Lung (tissue), 12 donors: ENCODE results near the gene SHMT2. TPM values are rescaled to one million over a fixed set of nuclear protein-coding genes. Genes with fewer than 3 reads are reported as not detected.

Experiments used
- ATAC-seq: fragments of 200-7000 bp; cut with Tn5 transposase; one replicate; pipeline ENCODE4 v1.9.1; 2020; ENCODE audit warnings: moderate number of reproducible peaks; ENCODE audit not compliant: insufficient read depth, low FRiP score
- DNase-seq, 3 donors: peaks; one replicate each; pipeline ENCODE4 v3.0.0-alpha.2; 2013 to 2017
- H3K27ac ChIP-seq, 2 donors: one replicate each; pipeline ENCODE4 v1.5.1; 2013; ENCODE audit warnings: mild to moderate bottlenecking in 2 of 2, moderate library complexity in 2 of 2, control low read depth in 1 of 2, inconsistent platforms in 1 of 2, low read depth in 1 of 2, low read length in 1 of 2
- H3K27me3 ChIP-seq, 3 donors: one replicate each; pipeline ENCODE4 v1.5.1; 2013; ENCODE audit warnings: low read length in 2 of 3; ENCODE audit not compliant: control insufficient read depth in 3 of 3, insufficient read depth in 3 of 3
- H3K36me3 ChIP-seq, 4 donors: one replicate each; pipeline ENCODE4 v1.5.1; 2013; ENCODE audit warnings: low read length in 4 of 4, mild to moderate bottlenecking in 1 of 4, moderate library complexity in 1 of 4; ENCODE audit not compliant: control insufficient read depth in 4 of 4, insufficient read depth in 4 of 4
- H3K4me1 ChIP-seq, 5 donors: one replicate each; pipeline ENCODE4 v1.5.1; 2013; ENCODE audit warnings: low read length in 5 of 5, mild to moderate bottlenecking in 2 of 5, moderate library complexity in 1 of 5; ENCODE audit not compliant: control insufficient read depth in 5 of 5, insufficient read depth in 5 of 5
- H3K4me3 ChIP-seq: one replicate; pipeline ENCODE4 v1.5.1; 2013; ENCODE audit warnings: mild to moderate bottlenecking, control low read depth, moderate library complexity
- H3K9ac ChIP-seq, 2 donors: one replicate each; pipeline ENCODE4 v1.5.1; 2013; ENCODE audit warnings: low read length in 2 of 2, control low read depth in 1 of 2; ENCODE audit not compliant: insufficient read depth in 1 of 2
- H3K9me3 ChIP-seq, 4 donors: one replicate each; pipeline ENCODE4 v1.5.1; 2013; ENCODE audit warnings: low read length in 3 of 4, mild to moderate bottlenecking in 1 of 4, moderate library complexity in 1 of 4; ENCODE audit not compliant: control insufficient read depth in 4 of 4, insufficient read depth in 3 of 4
- CTCF ChIP-seq: IDR thresholded peaks from 2 replicates; pipeline ENCODE4 v1.5.1; 2012; ENCODE audit warnings: mild to moderate bottlenecking; ENCODE audit errors: control extremely low read depth, extremely low read depth
- WGBS, 2 donors: extraction: QIAGEN DNeasy Blood & Tissue Kit; methylation state at CpG; one replicate each; pipeline ENCODE4 v1.1.7; 2013; 5-methylcytosine and 5-hydroxymethylcytosine counted together
- polyA plus RNA-seq, 2 donors: library from polyadenylated mRNA; stranded (reverse); fragments of 200-250 nt; gene quantifications; one replicate each; pipeline ENCODE4 v1.2.1, GENCODE V29; 2013
- total RNA-seq, 2 donors: library from RNA; depleted of rRNA in 1 of 2; stranded (reverse); fragments of >200 nt in 1 of 2; gene quantifications; one replicate each; pipeline ENCODE4 v1.2.1, GENCODE V29; 2014 to 2021
- donor health status: control.
- donor health status: control.
- donor health status: Bipolar disorder and iron deficiency.
- donor health status: healthy.
- donor health status: DM: yes; HTN: yes; CAD: no.

Gene SHMT2
- total and polyA plus RNA-seq, 4 donors, result 46.1 to 113 (median 76.8) TPM

- Histone ChIP-seq H3K27ac (no peak overlapping the region), H3K9me3 (no peaks in the 10 kb centered on the region), H3K27me3 (peaks cover 4 to 48% (median 26%) of the 10 kb centered on the region in 3 donors), H3K9ac (no peak overlapping the region), H3K4me1 (peaks cover 0 to 62% (median 10%) of the 10 kb centered on the region in 5 donors), H3K36me3 (peaks cover 0 to 38% (median 17%) of the 10 kb centered on the region in 4 donors), H3K4me3 (no peak overlapping the region)
- WGBS, 2 donors, result 62 to 64% methylated on average over 8 of the region's 8 CpGs
- TF ChIP-seq CTCF, result no peak
- DNase-seq, result no peak
- ATAC-seq, result no peak
These were observed 6.2 kb downstream of the SHMT2 start for GRCh38 chr12:57235728-57236131.

- no peak overlapping the region for H3K9ac ChIP-seq
- 14 to 21% methylated on average over 40 of the region's 40 CpGs for WGBS, 2 donors
- peaks cover 0 to 35% (median 16%) of the 10 kb centered on the region in 4 donors for H3K36me3 ChIP-seq
- no peak overlapping the region for H3K4me3 ChIP-seq
- H3K27ac ChIP-seq, result no peak overlapping the region
- no peak for ATAC-seq
- H3K9me3 ChIP-seq, result no peaks in the 10 kb centered on the region
- DNase-seq, result peak in 1 of 3 donors; percentile 26
- peaks cover 4 to 54% (median 32%) of the 10 kb centered on the region in 3 donors for H3K27me3 ChIP-seq
- TF ChIP-seq CTCF, result no peak
- peaks cover 0 to 65% (median 9%) of the 10 kb centered on the region in 5 donors for H3K4me1 ChIP-seq
These were observed 6.9 kb downstream of the SHMT2 start for GRCh38 chr12:57236201-57236924.

- no peak overlapping the region for H3K4me3 ChIP-seq
- DNase-seq, result peak; percentile 40 to 66 (median 55)
- no peak for TF ChIP-seq CTCF
- no peak for ATAC-seq
- whole genome bisulfite sequencing, 2 donors, result 28 to 32% methylated on average over 9 of the region's 9 CpGs
- no peak overlapping the region for H3K27ac ChIP-seq
- H3K9me3 ChIP-seq, result no peaks in the 10 kb centered on the region
- peaks cover 0 to 70% (median 9%) of the 10 kb centered on the region in 5 donors for H3K4me1 ChIP-seq
- H3K36me3 ChIP-seq, result peaks cover 0 to 29% (median 13%) of the 10 kb centered on the region in 4 donors
- H3K27me3 ChIP-seq, result peaks cover 4 to 61% (median 38%) of the 10 kb centered on the region in 3 donors
- H3K9ac ChIP-seq, result no peak overlapping the region
These were observed 7.5 kb downstream of the SHMT2 start for GRCh38 chr12:57236925-57237595.
